GM23248 (cell line): ENCODE results near the gene ATXN7.

Experiments used
- EZH2 ChIP-seq: fragments of 200-600 bp; sonication (generic); IDR thresholded peaks from 2 replicates; pipeline ENCODE4 v1.6.1; 2018; ENCODE audit warnings: antibody characterized with exemption, mild to moderate bottlenecking; ENCODE audit not compliant: insufficient read depth, poor library complexity, severe bottlenecking
- EZH2phosphoT487 ChIP-seq: fragments of 200-600 bp; sonication (generic); IDR thresholded peaks from 2 replicates; pipeline ENCODE4 v1.6.1; 2018; ENCODE audit warnings: antibody characterized with exemption, moderate library complexity, mild to moderate bottlenecking, low read depth; ENCODE audit not compliant: insufficient read depth

- TF ChIP-seq EZH2 (no peak), EZH2phosphoT487 (no peak)
Measured at GRCh38 chr3:63878394-63879060, 14.9 kb downstream of the ATXN7 start.
